ENCODE results near the gene SOHLH2.

The SOHLH2 gene

GRCh38 chr13:36143738-36144137, 70.6 kb downstream of the SOHLH2 start:
- Histone ChIP-seq H3K9me3 (no peaks in the 10 kb centered on the region), H3K4me3 (ENCODE audit: low read depth in 1 of 2, low read length in 1 of 2) (no peak overlapping the region), H3K36me3 (no peaks in the 10 kb centered on the region), H3K27ac (no peak overlapping the region), H3K27me3 (no peaks in the 10 kb centered on the region), H3K4me1 (ENCODE audit: control insufficient read depth in 1 of 2, insufficient read depth in 1 of 2, low read depth in 1 of 2, low read length in 1 of 2) (no peaks in the 10 kb centered on the region)
- no peak for TF ChIP-seq CTCF (IDR thresholded peaks at IDR 0.05)

- no peak overlapping the region for H3K4me3 ChIP-seq (ENCODE audit: low read depth in 1 of 2, low read length in 1 of 2)
- TF ChIP-seq CTCF (IDR thresholded peaks at IDR 0.05): no peak
- H3K36me3 ChIP-seq: no peaks in the 10 kb centered on the region
- H3K27ac ChIP-seq: no peak overlapping the region
- no peaks in the 10 kb centered on the region for H3K4me1 ChIP-seq (ENCODE audit: control insufficient read depth in 1 of 2, insufficient read depth in 1 of 2, low read depth in 1 of 2, low read length in 1 of 2)
- no peaks in the 10 kb centered on the region for H3K9me3 ChIP-seq
- no peaks in the 10 kb centered on the region for H3K27me3 ChIP-seq
Measured at GRCh38 chr13:36142735-36143134, 71.6 kb downstream of the SOHLH2 start.

- Histone ChIP-seq H3K4me1 (ENCODE audit: control insufficient read depth in 1 of 2, insufficient read depth in 1 of 2, low read depth in 1 of 2, low read length in 1 of 2) (no peaks in the 10 kb centered on the region), H3K27me3 (peaks cover 35% of the 10 kb centered on the region), H3K9me3 (no peaks in the 10 kb centered on the region), H3K4me3 (ENCODE audit: low read depth in 1 of 2, low read length in 1 of 2) (no peak overlapping the region), H3K27ac (no peak overlapping the region), H3K36me3 (no peaks in the 10 kb centered on the region)
- TF ChIP-seq CTCF (IDR thresholded peaks at IDR 0.05): no peak
Measured at GRCh38 chr13:36135876-36136275, 78.5 kb downstream of the SOHLH2 start.

- H3K27me3 ChIP-seq: peaks cover 47% of the 10 kb centered on the region
- no peak overlapping the region for H3K4me3 ChIP-seq (ENCODE audit: low read depth in 1 of 2, low read length in 1 of 2)
- H3K4me1 ChIP-seq (ENCODE audit: control insufficient read depth in 1 of 2, insufficient read depth in 1 of 2, low read depth in 1 of 2, low read length in 1 of 2): no peaks in the 10 kb centered on the region
- H3K9me3 ChIP-seq: no peaks in the 10 kb centered on the region
- H3K36me3 ChIP-seq: no peaks in the 10 kb centered on the region
- no peak for TF ChIP-seq CTCF (IDR thresholded peaks at IDR 0.05)
- H3K27ac ChIP-seq: no peak overlapping the region
Measured at GRCh38 chr13:36134632-36135031, 79.7 kb downstream of the SOHLH2 start.

- no peaks in the 10 kb centered on the region for H3K4me1 ChIP-seq (ENCODE audit: control insufficient read depth in 1 of 2, insufficient read depth in 1 of 2, low read depth in 1 of 2, low read length in 1 of 2)
- H3K4me3 ChIP-seq (ENCODE audit: low read depth in 1 of 2, low read length in 1 of 2): no peak overlapping the region
- H3K27me3 ChIP-seq: peaks cover 53% of the 10 kb centered on the region
- no peaks in the 10 kb centered on the region for H3K9me3 ChIP-seq
- no peak for TF ChIP-seq CTCF (IDR thresholded peaks at IDR 0.05)
- H3K36me3 ChIP-seq: no peaks in the 10 kb centered on the region
- H3K27ac ChIP-seq: no peak overlapping the region
Measured at GRCh38 chr13:36133950-36134626, 80.3 kb downstream of the SOHLH2 start.

Data from neutrophil (primary cell).